DMS114 treated with DMSO at 0.1 percent for 48 hours (cell line): ENCODE measurements around the gene XNDC1N.

Experiments
- DNase-seq: peaks from one replicate; lab custom pipeline; 2025; ENCODE audit not compliant: unreplicated experiment; lab: John Stamatoyannopoulos, UW

The XNDC1N gene, protein sequence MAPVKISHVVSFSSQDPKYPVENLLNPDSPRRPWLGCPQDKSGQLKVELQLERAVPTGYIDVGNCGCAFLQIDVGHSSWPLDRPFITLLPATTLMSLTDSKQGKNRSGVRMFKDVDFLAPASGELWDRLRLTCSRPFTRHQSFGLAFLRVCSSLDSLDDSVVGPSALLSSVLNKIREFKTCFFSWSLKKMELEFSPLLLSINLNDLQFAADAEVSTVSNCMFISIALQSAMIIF

GRCh38 chr11:71927820-71928736 is at the start of gene XNDC1N:
Gene XNDC1N, minus strand, starts transcription at chr11:71928594. Its CDS starts 5,241 bp downstream, at chr11:71923353.
- peak; percentile 86 for DNase-seq

DNA sequence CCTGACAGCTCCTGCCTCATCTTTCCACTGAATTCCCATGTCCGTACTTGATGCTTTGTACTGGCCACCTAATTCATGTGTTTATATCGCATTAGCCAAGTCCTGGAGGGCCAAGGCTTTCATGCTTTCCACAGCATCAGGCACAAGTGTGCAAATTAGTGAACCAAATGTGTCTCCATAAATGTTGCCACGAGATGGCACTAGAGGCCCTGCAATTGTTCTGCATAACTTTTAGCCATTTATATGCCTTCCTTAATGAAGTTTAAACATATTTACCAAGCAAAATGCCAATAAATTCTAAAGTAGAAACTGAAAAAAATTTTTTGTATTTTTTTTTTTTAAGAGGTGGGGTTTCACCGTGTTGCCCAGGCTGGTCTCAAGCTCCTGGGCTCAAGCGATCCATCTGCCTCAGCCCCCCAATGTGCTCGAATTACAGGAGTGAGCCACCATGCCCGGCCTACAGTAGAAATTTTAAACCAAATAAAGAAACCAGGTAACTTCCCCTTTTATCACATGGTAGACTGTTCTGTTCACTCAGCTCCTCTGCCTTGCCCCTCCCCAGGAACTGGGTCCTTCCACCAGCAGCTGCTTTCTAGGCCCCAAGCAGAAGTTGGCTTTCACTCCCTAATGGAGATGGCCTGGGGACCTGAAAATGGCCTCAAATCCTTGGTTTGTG is 49.5 kb upstream of the XNDC1N start:
- DNase-seq, result peak; percentile 5

GRCh38 chr11:71977090-71977489 is 48.7 kb upstream of the XNDC1N start:
- no peak for DNase-seq

DNA sequence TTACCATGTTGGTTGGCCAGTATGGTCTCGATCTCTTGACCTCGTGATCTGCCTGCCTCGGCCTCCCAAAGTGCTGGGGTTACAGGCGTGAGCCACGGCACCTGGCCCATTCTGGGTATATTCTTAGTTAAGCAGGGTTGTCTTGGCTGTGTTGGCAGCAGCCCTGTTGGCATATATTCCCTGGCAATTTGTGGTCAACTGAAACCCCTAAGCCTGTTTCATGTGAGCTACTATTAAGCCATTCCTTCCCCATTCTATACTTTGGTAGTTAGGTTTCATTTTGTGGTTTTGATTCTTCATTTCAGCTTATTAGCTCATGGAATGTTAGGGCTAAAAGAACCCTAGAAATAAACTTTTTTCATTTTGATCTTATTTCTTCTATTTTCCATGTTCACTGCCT is 48.2 kb upstream of the XNDC1N start:
- no peak for DNase-seq

DNA sequence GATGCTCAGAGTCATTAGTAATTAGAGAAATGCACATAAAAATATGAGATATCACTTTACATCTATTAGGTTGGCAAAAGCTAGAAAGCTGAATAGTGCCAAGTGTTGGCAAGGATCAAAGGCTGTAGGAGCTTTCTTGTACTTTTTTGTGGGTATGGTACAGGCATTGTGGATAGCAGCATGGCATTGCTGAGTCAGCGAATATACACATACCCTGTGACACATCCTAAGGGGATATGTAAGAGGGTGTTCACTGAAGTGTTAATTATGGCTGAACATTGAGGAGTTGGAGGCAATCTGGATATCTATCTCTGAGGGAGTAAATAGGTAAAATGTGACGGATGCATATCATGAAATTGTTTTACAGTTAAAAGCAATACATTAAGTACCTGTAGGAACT is 43.3 kb upstream of the XNDC1N start:
- no peak for DNase-seq

- DNase-seq, result no peak
Observed at GRCh38 chr11:71964641-71965040, 36.2 kb upstream of the XNDC1N start.

GRCh38 chr11:71963468-71963867 is 35.1 kb upstream of the XNDC1N start:
- DNase-seq, result no peak

DNA sequence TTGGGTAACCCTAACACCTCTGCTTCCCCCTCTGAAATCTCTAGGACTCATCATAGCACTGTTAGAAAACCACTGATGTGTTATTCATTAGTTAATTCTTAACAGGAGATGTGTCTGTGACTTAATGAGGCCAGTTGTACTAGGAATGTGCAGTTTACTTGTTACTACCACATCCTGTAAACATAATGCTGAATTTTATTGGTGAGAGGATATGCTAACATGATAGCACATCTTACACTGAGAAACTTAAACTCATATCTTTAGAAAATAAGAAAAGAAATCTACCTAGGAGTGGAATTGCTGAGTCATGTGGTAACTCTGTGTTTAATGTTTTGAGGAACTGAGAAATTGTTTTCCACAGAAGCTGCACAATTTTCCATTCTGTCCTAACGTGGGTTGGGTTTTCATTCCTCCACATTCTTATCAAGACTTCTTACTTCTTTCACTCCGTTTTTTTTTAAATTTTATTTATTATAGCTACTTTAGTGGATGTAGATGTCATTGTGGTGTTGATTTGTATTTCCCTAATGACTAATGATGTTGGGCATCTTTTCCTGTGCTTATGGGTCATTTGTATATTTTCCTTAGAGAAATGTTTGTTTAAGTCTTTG is 34.1 kb upstream of the XNDC1N start:
- DNase-seq, result no peak

DNA sequence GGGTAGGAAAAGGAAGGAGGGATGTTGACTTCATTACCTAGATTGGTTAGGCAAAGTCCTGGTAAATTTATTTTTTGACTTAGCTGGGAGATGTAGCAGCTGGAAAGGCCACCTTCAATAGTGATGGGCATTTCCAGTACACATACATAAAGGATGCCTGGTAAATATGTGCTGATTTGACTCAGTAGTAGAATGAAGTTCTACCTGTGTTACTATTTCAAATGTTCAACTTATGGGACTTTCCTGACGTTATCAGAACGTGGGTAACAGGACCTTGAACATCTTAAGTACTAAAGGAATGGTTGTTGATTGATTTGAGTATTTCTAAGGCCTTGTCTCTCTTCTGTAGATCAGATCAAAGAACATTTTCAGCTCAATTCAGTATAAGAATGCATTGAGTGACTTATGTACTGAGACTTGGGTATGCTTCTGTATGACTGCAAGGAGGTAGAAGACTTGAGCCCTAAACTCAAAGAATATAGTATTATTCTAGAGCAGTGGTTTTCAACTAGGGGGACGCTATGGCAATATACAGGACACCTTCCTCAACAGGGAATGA is 27.6 kb upstream of the XNDC1N start:
- no peak for DNase-seq

GRCh38 chr11:71951741-71952310 is 23.4 kb upstream of the XNDC1N start:
- no peak for DNase-seq

GRCh38 chr11:71949034-71949433 is 20.6 kb upstream of the XNDC1N start:
- DNase-seq, result no peak

DNA sequence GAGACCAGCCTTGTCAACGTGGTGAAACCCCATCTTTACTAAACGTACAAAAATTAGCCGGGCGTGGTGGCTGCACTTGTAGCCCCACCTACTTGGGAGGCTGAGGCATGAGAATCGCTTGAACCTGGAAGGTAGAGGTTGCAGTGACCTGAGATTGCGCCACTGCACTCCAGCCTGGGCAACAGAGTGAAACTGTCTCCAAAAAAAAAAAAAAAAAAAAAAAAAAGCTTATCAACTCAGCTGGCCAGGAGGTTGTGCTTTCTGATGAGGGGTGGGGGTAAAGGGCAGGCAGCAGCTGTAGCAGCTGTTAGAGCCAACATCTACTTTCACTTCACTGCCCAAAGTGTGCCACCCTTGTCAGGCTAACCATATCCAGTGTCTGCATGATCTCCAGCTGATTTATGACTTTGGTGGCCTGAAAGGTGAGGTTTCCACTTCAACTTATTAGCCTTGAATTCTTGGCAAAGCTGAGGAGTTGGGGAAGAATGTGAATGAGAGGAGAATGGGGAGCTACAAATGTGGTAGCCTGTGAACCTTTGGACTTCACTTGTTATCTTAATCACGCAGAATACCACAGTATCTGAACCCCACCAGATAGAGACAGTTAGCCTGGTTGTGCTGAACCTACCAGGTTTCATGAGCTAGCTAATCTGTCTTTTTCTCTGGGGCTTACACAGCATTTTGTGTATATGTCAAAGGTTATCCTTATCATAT is 20.1 kb upstream of the XNDC1N start:
- DNase-seq, result no peak

GRCh38 chr11:71947498-71947897 is 19.1 kb upstream of the XNDC1N start:
- no peak for DNase-seq

DNA sequence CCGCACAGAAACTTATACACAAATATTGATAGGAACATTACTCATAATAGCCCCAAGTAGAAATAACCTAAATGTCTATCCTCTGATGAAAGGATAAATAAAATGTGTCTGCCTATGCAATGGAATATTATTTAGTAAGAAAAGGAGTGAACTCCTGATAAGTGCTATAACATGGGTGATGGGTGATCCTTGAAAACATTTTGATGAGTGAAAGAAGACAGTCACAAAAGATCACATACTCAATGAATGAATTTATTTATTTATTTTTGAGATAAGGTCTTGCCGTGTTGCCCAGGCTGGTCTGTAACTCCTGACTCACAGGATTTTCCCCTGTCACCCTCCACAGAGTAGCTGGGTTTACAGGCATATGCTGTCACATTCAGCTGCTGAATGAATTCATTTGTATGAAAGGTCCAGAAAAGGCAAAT is 17.8 kb upstream of the XNDC1N start:
- no peak for DNase-seq

DNA sequence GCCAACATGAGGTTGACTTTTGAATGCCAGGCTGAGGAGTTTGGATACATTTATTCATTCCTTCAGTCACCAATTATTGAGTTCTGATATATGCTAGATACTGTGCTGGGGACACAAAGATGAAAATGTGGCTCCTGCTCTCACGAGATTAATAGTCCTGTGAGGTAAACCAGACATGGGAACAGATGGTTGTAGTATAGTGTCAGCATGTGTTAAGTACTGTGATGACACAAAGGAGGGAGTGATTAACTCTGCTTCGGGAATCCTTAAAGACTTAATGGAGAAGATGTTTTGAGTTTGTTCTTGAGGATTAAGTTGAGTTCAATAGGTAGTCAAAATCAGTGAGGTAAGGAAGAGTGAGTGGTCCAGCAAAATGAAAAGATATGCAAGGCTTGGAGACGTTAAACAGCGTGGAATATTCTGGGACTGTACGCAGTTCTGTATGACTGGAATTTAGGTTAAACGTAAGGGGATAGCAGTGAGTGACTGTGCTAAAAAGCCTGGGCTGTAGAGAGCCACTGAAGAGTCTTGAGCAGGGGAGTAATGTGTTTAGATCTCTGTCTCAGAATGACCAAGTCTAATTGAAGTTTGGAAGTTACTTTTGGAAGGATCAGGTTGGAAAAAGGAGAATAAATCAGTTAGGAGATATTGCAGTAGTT is 12.3 kb upstream of the XNDC1N start:
- DNase-seq, result no peak

DNA sequence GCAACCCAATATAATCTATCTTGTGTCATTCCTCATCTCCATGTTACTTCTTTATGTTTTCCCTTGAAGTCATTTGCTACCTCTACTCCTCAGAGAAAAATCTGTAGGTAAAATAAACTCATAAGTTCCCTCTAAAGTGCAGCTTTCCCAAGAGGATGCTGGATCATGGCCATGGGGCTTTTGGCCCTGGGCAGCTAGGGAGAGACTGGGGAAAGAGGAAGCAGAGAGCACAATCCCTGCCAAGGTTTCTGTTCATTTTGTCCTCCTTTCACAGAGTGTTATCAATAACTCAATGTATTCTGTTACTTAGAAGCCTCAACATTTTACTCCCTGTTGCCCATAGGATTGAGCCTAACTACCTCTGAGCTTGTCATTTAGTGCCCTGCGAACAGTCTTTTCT is 9.4 kb upstream of the XNDC1N start:
- DNase-seq, result no peak

DNA sequence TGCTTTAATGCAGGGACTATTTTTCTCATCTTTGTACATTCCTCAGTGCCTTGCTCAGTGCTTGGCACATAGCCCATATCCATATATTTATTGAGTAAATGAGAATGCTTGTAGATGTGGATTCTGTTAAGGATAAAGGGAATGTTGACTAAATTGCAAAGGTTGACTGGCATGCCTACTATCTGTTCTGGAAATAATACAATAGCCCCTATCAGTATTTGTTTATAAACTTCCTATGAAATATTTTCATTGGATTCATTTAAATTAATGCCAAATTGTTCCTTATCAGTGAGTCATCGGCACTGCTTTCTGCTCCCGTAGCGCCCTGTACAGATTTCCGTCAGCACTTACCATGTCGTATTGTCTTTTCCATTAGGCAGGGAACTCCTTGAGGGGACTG is 8.4 kb upstream of the XNDC1N start:
- DNase-seq, result no peak

- no peak for DNase-seq
Observed at GRCh38 chr11:71935338-71935925, 7.0 kb upstream of the XNDC1N start.

DNA sequence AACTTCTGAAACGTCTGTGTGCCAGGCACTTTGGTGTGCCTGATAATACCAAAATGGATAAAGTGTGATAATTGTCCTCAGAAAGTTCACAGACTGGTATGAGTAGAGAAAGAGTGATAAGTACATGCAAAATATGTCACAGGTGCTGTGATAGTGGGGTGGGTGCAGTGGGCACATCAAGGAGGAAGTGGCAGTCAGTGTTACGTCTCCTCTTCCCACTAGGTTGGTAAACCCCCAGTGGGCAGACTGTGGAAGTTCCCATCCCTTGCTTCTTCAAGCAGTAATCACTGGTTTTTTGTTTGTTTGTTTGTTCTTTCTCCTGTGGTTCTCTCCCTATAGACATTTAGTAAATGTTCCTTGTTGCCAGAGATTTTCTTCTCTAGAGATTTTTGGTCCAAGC is 5.8 kb upstream of the XNDC1N start:
- DNase-seq, result no peak
